Stimulated activated CD8-positive, alpha-beta memory T cell treated with anti-CD3 and anti-CD28 coated beads, Interleukin-12 subunit alpha, Interleukin-12 subunit beta, amount 100 ng/mL, for 1 hour (primary cell): ENCODE measurements around the gene BICDL1.

ENCODE experiments used
- DNase-seq: peaks from one replicate; pipeline ENCODE4 v3.0.0-alpha.2; 2020; ENCODE audit warnings: low read depth

The BICDL1 gene

DNA sequence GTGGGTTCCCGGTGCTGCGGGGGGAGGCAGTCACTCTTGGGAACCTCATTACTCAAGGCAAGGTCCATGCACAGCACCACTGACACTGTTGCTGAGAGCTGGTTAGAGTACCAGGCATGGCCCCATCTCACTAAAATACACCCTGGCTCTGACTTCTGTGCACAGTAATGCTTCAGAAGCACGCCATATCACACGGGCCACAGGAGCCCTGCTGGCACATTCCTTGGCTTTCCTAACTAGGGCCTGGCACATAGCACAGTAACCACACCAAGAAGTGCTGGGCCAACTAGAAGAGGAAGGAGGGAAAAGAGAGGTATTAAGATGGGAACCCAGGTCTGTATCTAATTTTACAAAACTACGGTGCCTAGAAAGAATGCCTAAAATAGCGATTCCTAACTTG is 141.0 kb downstream of the BICDL1 start:
- DNase-seq, result no peak

DNA sequence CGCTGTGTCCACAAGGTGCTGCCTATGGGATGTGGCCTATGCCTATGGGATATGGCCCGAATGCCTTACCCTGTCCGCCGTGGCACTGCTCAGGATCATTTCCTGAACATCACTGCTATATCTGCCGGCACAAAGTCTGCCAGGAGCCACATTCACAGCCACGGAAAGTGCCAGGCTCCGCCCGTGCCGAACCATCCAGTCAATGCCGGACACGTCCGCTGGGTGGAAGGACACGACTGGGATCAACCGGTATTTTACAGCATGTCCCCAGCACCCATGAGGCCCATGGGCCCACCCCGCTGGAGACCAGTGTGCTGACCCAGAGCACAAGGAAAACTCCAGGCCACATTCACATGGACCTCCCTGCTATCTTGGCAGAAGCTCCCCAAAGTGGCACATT is 142.1 kb downstream of the BICDL1 start:
- DNase-seq, result no peak

- no peak for DNase-seq
Measured at GRCh38 chr12:120132054-120132836, 143.2 kb downstream of the BICDL1 start.

DNA sequence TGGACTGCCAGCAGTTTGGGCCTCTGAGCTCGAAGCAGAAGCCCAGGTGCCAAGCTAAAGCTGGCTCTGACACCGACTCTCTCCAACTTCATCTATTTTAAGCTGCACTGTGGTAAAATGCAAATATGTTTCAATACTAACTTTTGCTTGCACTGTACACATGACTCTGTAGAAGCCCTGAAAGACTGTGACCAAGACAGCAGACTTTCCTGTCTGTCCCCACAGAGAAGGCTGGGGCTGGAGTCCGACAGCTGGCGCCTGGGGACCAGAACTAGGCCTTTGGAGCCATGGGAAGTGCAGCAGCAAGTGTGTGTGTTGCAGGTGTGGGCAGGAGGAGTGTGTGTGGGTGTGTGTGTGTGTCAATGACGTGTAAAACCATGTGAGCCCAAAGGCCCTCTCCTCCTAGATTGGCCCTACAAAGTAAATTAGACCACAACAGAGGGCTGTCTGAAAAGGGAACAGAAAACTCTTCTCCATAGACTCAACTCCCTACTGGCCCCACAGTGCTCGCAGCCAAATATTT is 143.9 kb downstream of the BICDL1 start:
- no peak for DNase-seq

- DNase-seq, result no peak
Measured at GRCh38 chr12:120134307-120134980, 145.4 kb downstream of the BICDL1 start.

GRCh38 chr12:120136093-120136770 is 147.2 kb downstream of the BICDL1 start:
- no peak for DNase-seq

DNA sequence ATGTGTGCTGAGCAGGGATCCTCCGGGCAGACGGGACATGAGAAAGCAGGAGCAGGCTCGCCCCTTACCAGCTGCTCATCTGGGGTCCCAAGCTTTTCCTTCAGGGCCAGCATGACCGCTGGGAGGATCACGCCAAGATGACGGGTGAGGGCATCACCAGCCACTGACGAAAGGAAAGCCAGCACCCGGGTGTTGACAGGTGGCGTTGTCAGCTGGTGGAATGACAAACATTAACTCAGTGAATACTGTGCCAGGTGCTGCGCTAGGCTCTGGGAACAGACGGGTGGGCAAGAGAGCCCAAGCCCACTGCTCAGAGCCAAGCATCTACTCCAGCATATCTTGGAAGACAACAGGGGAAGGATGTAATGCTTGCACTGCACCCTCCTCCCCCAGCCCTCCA is 148.8 kb downstream of the BICDL1 start:
- no peak for DNase-seq

DNA sequence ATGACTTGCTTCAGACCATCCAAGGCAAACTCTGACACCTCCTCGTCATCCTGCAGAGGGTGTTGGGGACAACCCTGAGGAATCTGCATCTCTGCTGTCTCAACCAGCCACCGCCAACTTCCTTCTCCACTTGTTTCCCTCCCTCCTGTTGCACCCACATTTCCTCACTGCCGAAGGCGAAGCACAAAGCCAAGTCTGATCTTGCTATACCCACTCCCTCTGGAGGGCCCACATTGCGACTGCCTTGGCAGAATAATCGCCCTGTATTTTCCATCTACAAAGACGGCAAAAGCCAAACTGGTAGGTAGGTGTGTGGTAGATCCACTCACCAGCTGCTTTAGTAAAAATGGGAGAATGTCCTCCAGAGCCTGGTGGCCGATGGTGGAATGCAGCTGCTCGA is 149.3 kb downstream of the BICDL1 start:
- DNase-seq, result no peak

GRCh38 chr12:120139958-120140357 is 150.9 kb downstream of the BICDL1 start:
- DNase-seq, result no peak

DNA sequence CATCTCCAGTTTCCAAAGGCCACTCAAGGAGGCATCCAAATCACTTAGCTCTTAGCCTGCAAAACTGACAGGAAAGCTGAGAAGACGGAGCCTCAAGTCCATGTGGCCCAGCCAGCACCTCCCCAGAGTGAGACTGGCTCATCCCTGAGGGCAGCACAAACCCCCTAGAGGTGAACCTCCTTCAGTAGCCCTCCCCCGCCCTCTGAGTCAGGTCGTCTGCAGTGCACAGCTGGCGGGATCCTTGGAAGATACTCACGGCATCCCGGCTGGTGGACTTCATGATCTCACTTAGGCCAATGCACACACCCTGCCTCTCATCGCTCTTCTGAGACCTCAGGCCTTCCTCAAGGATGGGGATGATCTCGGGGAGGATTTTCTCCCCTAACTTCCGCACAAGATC is 151.6 kb downstream of the BICDL1 start:
- no peak for DNase-seq

GRCh38 chr12:120141336-120141735 is 152.3 kb downstream of the BICDL1 start:
- no peak for DNase-seq

DNA sequence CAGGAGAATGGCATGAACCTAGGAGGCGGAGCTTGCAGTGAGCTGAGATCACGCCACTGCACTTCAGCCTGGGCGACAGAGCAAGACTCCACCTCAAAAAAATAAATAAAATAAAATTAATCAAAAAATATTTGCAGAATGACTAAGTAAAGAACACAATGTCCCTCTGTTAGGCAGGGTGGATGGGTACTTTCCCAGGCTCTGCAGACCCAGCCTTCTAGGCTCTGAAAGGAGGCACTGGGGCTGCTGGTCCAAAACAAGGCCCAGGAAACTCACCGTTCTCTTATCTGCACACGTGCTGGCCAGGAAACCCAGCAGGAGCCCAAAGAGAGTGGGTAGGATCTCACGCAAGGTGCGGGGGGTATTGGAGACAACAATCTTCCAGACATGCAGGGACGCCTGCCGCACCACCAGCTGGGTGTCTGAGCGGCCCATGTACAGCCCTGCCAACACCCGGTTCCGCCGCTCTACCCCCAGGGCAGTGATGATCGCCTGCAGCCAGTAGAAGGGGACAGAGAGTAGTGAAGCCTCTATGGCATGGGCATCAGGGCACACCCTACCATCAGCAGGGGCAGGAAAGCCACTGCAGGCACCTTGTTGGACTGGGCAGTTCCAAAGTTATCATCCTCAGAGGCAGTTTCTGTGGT is 153.3 kb downstream of the BICDL1 start:
- DNase-seq, result no peak
